IMR-90 (cell line): ENCODE data around the gene KLHL12. TPM values are rescaled to one million over a fixed set of nuclear protein-coding genes. Genes with fewer than 3 reads are reported as not detected.

Experiments
- ATAC-seq: fragments of 200-7000 bp; cut with Tn5 transposase; 2 replicates; pipeline ENCODE4 v1.9.1; 2020; ENCODE audit warnings: low read depth, mild to moderate bottlenecking, moderate library complexity
- BruUV-seq: library from RNA; stranded (reverse); fragments of 400-500 nt; replicated peaks from 2 replicates; lab custom pipeline; 2021; lab: Mats Ljungman, UMichigan
- CTCF ChIA-PET: fragments of 300-600 bp; formaldehyde crosslinking; extraction: SDS; loops from one replicate; lab custom pipeline; 2021; ENCODE audit warnings: antibody characterized with exemption; lab: Yijun Ruan, JAX
- POLR2A ChIA-PET: fragments of 300-600 bp; sonication (Branson Sonifier 250); formaldehyde crosslinking; loops from one replicate; lab custom pipeline; 2022; ENCODE audit warnings: antibody characterized with exemption; ENCODE audit not compliant: unreplicated experiment; lab: Charles Lee
- DNase-seq: peaks from one replicate; pipeline ENCODE4 v3.0.0; 2013
- H2AFZ ChIP-seq: replicated peaks from 2 replicates; pipeline ENCODE3; 2013; ENCODE audit warnings: low read length, mild to moderate bottlenecking; ENCODE audit not compliant: poor library complexity
- H2AK5ac ChIP-seq: 2 replicates; pipeline ENCODE4 v1.6.1; 2013; ENCODE audit warnings: low read depth, low read length, inconsistent platforms
- H2AK9ac ChIP-seq: replicated peaks from 2 replicates; pipeline ENCODE3; 2013; ENCODE audit warnings: mild to moderate bottlenecking, low read depth, low read length, moderate library complexity; ENCODE audit not compliant: poor library complexity
- H2BK120ac ChIP-seq: 2 replicates; pipeline ENCODE4 v1.6.1; 2013; ENCODE audit warnings: low read depth, low read length, inconsistent platforms
- H2BK15ac ChIP-seq: 3 replicates; pipeline ENCODE4 v1.6.1; 2013; ENCODE audit warnings: low read depth, low read length, inconsistent platforms
- H2BK20ac ChIP-seq: 2 replicates; pipeline ENCODE4 v1.6.1; 2013; ENCODE audit warnings: low read depth, mild to moderate bottlenecking, inconsistent platforms, low read length, moderate library complexity
- H2BK5ac ChIP-seq: 2 replicates; pipeline ENCODE4 v1.6.1; 2013; ENCODE audit warnings: mild to moderate bottlenecking, low read depth, low read length, inconsistent platforms; ENCODE audit not compliant: poor library complexity, severe bottlenecking
- H3K14ac ChIP-seq: replicated peaks from 2 replicates; pipeline ENCODE4 v1.6.1; 2013; ENCODE audit warnings: low read depth, low read length, inconsistent platforms
- H3K18ac ChIP-seq: 2 replicates; pipeline ENCODE4 v1.6.1; 2013; ENCODE audit warnings: low read depth, low read length, control low read depth
- H3K23ac ChIP-seq: 2 replicates; pipeline ENCODE4 v1.6.1; 2013; ENCODE audit warnings: low read depth, low read length, inconsistent platforms
- H3K27ac ChIP-seq: 2 replicates; pipeline ENCODE4 v1.5.1; 2013; ENCODE audit warnings: mild to moderate bottlenecking, control low read depth, low read length; ENCODE audit not compliant: insufficient read depth
- H3K27me3 ChIP-seq: 2 replicates; pipeline ENCODE4 v1.6.1; 2013; ENCODE audit warnings: low read length; ENCODE audit not compliant: control insufficient read depth, insufficient read depth
- H3K36me3 ChIP-seq: 2 replicates; pipeline ENCODE4 v1.6.1; 2013; ENCODE audit warnings: low read length, mixed read lengths; ENCODE audit not compliant: control insufficient read depth, insufficient read depth
- H3K4ac ChIP-seq: 2 replicates; pipeline ENCODE4 v1.6.1; 2013; ENCODE audit warnings: low read depth, low read length, inconsistent platforms
- H3K4me1 ChIP-seq: 2 replicates; pipeline ENCODE4 v1.6.1; 2013; ENCODE audit warnings: low read length, mixed read lengths; ENCODE audit not compliant: control insufficient read depth, insufficient read depth
- H3K4me2 ChIP-seq: 2 replicates; pipeline ENCODE4 v1.6.1; 2013; ENCODE audit warnings: low read depth, mild to moderate bottlenecking, control low read depth, low read length, moderate library complexity
- H3K4me3 ChIP-seq: 2 replicates; pipeline ENCODE4 v1.5.1; 2013; ENCODE audit warnings: low read depth, mild to moderate bottlenecking, control low read depth, low read length, moderate library complexity; ENCODE audit not compliant: insufficient read depth
- H3K56ac ChIP-seq: 2 replicates; pipeline ENCODE4 v1.6.1; 2013; ENCODE audit warnings: low read length, inconsistent platforms; ENCODE audit not compliant: insufficient read depth; ENCODE audit errors: extremely low read depth
- H3K79me1 ChIP-seq, 2 experiments: 2 replicates each; pipeline ENCODE4 v1.6.1; 2013; ENCODE audit warnings: low read length in 2 of 2, inconsistent platforms in 1 of 2, low read depth in 1 of 2
- H3K9ac ChIP-seq: 2 replicates; pipeline ENCODE4 v1.6.1; 2013; ENCODE audit warnings: low read depth, low read length, control low read depth
- H3K9me1 ChIP-seq: 2 replicates; pipeline ENCODE4 v1.6.1; 2013; ENCODE audit warnings: low read length, inconsistent platforms; ENCODE audit not compliant: insufficient read depth
- H3K9me3 ChIP-seq: 2 replicates; pipeline ENCODE4 v1.6.1; 2013; ENCODE audit warnings: low read length; ENCODE audit not compliant: control insufficient read depth, insufficient read depth
- H4K20me1 ChIP-seq: 2 replicates; pipeline ENCODE4 v1.6.1; 2013; ENCODE audit warnings: low read length, inconsistent platforms; ENCODE audit not compliant: insufficient read depth
- H4K5ac ChIP-seq: 2 replicates; pipeline ENCODE4 v1.6.1; 2013; ENCODE audit warnings: mild to moderate bottlenecking, low read depth, low read length, control low read depth
- H4K8ac ChIP-seq, 2 experiments: 2 replicates each; pipeline ENCODE4 v1.6.1; 2013; ENCODE audit warnings: low read depth in 2 of 2, low read length in 2 of 2, control low read depth in 1 of 2, inconsistent platforms in 1 of 2
- H4K91ac ChIP-seq: 2 replicates; pipeline ENCODE4 v1.6.1; 2013; ENCODE audit warnings: low read depth, low read length, inconsistent platforms; ENCODE audit not compliant: insufficient read depth
- BHLHE40 ChIP-seq: fragments of 150-350 bp; IDR thresholded peaks from 2 replicates; pipeline ENCODE4 v1.6.1; 2016; ENCODE audit warnings: mild to moderate bottlenecking, low read depth, low read length
- CEBPB ChIP-seq: IDR thresholded peaks from 2 replicates; pipeline ENCODE4 v1.6.1; 2012; ENCODE audit warnings: low read depth, low read length, improper control_type of control experiment
- CHD1 ChIP-seq: IDR thresholded peaks from 2 replicates; pipeline ENCODE4 v1.6.1; 2012; ENCODE audit warnings: low read depth, low read length, improper control_type of control experiment
- ELK1 ChIP-seq: fragments of 150-350 bp; IDR thresholded peaks from 2 replicates; pipeline ENCODE4 v1.6.1; 2016; ENCODE audit warnings: low read depth, mild to moderate bottlenecking, low read length, moderate library complexity, borderline replicate concordance
- MAFK ChIP-seq: IDR thresholded peaks from 2 replicates; pipeline ENCODE4 v1.6.1; 2012; ENCODE audit warnings: low read depth, low read length, improper control_type of control experiment
- MAZ ChIP-seq: IDR thresholded peaks from 2 replicates; pipeline ENCODE4 v1.6.1; 2012; ENCODE audit warnings: low read depth, mild to moderate bottlenecking, low read length, improper control_type of control experiment, moderate library complexity, borderline replicate concordance
- MXI1 ChIP-seq: IDR thresholded peaks from 2 replicates; pipeline ENCODE4 v1.6.1; 2012; ENCODE audit warnings: low read depth, mild to moderate bottlenecking, low read length, moderate library complexity, borderline replicate concordance
- NFE2L2 ChIP-seq: fragments of 150-350 bp; IDR thresholded peaks from 2 replicates; pipeline ENCODE4 v1.6.1; 2016; ENCODE audit warnings: low read depth, mild to moderate bottlenecking, low read length
- POLR2A ChIP-seq: IDR thresholded peaks from 2 replicates; pipeline ENCODE4 v1.6.1; 2012; ENCODE audit warnings: mild to moderate bottlenecking, low read depth, low read length
- RAD21 ChIP-seq: IDR thresholded peaks from 2 replicates; pipeline ENCODE4 v1.6.1; 2012; ENCODE audit warnings: low read length, improper control_type of control experiment
- RCOR1 ChIP-seq: IDR thresholded peaks from 2 replicates; pipeline ENCODE4 v1.6.1; 2012; ENCODE audit warnings: mild to moderate bottlenecking, low read length, improper control_type of control experiment; ENCODE audit not compliant: insufficient replicate concordance
- RFX5 ChIP-seq: IDR thresholded peaks from 2 replicates; pipeline ENCODE4 v1.8.0; 2012; ENCODE audit warnings: low read depth, mild to moderate bottlenecking, low read length, moderate library complexity
- SMC3 ChIP-seq: fragments of 150-350 bp; IDR thresholded peaks from 2 replicates; pipeline ENCODE4 v1.6.1; 2016; ENCODE audit warnings: low read depth, mild to moderate bottlenecking, antibody characterized with exemption, low read length, moderate library complexity
- WGBS, 2 experiments: methylation state at CpG; one replicate each; pipeline versions ENCODE4 v1.1.5 to v1.1.7; 2013; ENCODE audit warnings: missing lambda C conversion rate in 2 of 2; ENCODE audit not compliant: insufficient read length in 1 of 2; ENCODE audit errors: extremely low coverage in 2 of 2; 5-methylcytosine and 5-hydroxymethylcytosine counted together
- dilution Hi-C: fragments of 300-500 bp; cut with HindIII; formaldehyde crosslinking; loops from one replicate; pipeline ENCODE4 v1.14.3; 2018; ENCODE audit warnings: low sequenced_read_pairs; ENCODE audit not compliant: unreplicated experiment
- in situ Hi-C: fragments of 300-500 bp; cut with MboI; formaldehyde crosslinking; loops from 3 replicates; pipeline ENCODE4 v1.14.3; 2019; ENCODE audit warnings: low sequenced_read_pairs, inconsistent platforms, mixed read lengths
- intact Hi-C: fragments of 100-400 bp; cut with micrococcal nuclease; formaldehyde crosslinking; loops from 2 replicates; pipeline ENCODE4 v1.10.0; 2022
- polyA plus RNA-seq, 3 experiments: library from polyadenylated mRNA; depleted of rRNA; stranded (reverse); fragments of >200 nt; gene quantifications; 2 replicates each; pipeline ENCODE4 v1.2.3, GENCODE V29; 2012; ENCODE audit warnings: low replicate concordance in 1 of 3
- total RNA-seq: library from RNA; depleted of rRNA; stranded (reverse); fragments of >200 nt; gene quantifications from 2 replicates; pipeline ENCODE4 v1.2.3, GENCODE V29; 2012
- TF ChIP-seq, protein P1 (sequence below): conservative IDR thresholded peaks from 2 replicates; pipeline ENCODE4 v1.5.1; 2012; ENCODE audit warnings: mild to moderate bottlenecking, low read depth, low read length, improper control_type of control experiment

Gene KLHL12
- total and polyA plus RNA-seq, 2 of the 4 experiments (the other 2 are of a cell fraction), result 17.2 to 38.4 TPM

DNA sequence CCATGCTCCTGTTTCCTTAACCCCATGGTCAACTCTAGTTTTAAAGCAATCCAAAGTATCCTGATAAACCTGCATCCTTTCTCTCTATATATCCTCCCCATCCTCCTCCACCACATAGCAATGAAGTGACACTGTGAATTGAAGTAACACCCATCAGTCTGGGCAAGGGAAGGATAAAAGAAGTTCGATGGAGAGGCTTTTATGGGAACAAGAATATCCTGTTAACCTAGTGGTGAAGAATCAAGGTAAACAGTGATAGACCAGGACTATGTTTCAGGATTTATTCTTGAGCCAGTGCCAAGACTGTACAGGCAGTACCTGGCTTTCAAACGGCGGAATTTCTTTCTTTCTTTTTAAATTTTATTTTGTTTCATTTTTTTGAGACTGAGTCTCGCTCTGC lies 55.7 kb downstream of the KLHL12 start:
- ATAC-seq, result no peak
- CTCF ChIA-PET, result no interaction called here
- no TSS peak for BruUV-seq

More for the DNA sequence above, 55.7 kb downstream of the KLHL12 start:
- Histone ChIP-seq H3K56ac (no peak overlapping the region), H3K23ac (no peak overlapping the region), H2BK15ac (no peak overlapping the region), H3K9me3 (no peaks in the 10 kb centered on the region), H3K4me1 (no peaks in the 10 kb centered on the region), H3K9ac (no peak overlapping the region), H3K9me1 (no peaks in the 10 kb centered on the region), H4K8ac (no peak overlapping the region), H2BK120ac (no peak overlapping the region), H4K20me1 (no peaks in the 10 kb centered on the region), H3K14ac (no peak overlapping the region), H3K4me3 (no peak overlapping the region), H4K91ac (no peak overlapping the region), H3K27me3 (no peaks in the 10 kb centered on the region; the same call in 1 of the 2 replicates), H2AK9ac (no peak overlapping the region), H2BK5ac (no peak overlapping the region), H2AFZ (no peak overlapping the region), H2BK20ac (no peak overlapping the region), H4K5ac (no peak overlapping the region), H3K4me2 (no peak overlapping the region), H2AK5ac (no peak overlapping the region), H3K27ac (no peak overlapping the region), H3K18ac (no peak overlapping the region), H3K4ac (no peak overlapping the region), H3K79me1 (no peaks in the 10 kb centered on the region), H3K36me3 (no peaks in the 10 kb centered on the region)
- POLR2A ChIA-PET, result no interaction called here
- no CpG with 5 or more reads among the region's 4 CpGs for WGBS, 2 experiments
- intact Hi-C loops, result no loop called here
- TF ChIP-seq BHLHE40, result no peak
- TF ChIP-seq, protein P1, sequence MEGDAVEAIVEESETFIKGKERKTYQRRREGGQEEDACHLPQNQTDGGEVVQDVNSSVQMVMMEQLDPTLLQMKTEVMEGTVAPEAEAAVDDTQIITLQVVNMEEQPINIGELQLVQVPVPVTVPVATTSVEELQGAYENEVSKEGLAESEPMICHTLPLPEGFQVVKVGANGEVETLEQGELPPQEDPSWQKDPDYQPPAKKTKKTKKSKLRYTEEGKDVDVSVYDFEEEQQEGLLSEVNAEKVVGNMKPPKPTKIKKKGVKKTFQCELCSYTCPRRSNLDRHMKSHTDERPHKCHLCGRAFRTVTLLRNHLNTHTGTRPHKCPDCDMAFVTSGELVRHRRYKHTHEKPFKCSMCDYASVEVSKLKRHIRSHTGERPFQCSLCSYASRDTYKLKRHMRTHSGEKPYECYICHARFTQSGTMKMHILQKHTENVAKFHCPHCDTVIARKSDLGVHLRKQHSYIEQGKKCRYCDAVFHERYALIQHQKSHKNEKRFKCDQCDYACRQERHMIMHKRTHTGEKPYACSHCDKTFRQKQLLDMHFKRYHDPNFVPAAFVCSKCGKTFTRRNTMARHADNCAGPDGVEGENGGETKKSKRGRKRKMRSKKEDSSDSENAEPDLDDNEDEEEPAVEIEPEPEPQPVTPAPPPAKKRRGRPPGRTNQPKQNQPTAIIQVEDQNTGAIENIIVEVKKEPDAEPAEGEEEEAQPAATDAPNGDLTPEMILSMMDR, result no peak
- TF ChIP-seq POLR2A, result no peak
- no peak for TF ChIP-seq MAFK
- TF ChIP-seq CEBPB, result no peak
- no peak for TF ChIP-seq NFE2L2
- TF ChIP-seq MXI1, result no peak
- TF ChIP-seq SMC3, result no peak
- no peak for TF ChIP-seq MAZ
- no peak for TF ChIP-seq CHD1
- no peak for TF ChIP-seq RAD21
- TF ChIP-seq RFX5, result no peak
- no peak for TF ChIP-seq ELK1
- no peak for TF ChIP-seq RCOR1
- in situ Hi-C loops, result no loop called here
- no peak for DNase-seq
- dilution Hi-C loops, result no loop called here
